EH (cell line): ENCODE data around the gene SETD1B.

Experiments used
- DNase-seq: peaks from one replicate; pipeline ENCODE4 v3.0.0-alpha.2; 2015; ENCODE audit warnings: low read depth

Gene SETD1B

DNA sequence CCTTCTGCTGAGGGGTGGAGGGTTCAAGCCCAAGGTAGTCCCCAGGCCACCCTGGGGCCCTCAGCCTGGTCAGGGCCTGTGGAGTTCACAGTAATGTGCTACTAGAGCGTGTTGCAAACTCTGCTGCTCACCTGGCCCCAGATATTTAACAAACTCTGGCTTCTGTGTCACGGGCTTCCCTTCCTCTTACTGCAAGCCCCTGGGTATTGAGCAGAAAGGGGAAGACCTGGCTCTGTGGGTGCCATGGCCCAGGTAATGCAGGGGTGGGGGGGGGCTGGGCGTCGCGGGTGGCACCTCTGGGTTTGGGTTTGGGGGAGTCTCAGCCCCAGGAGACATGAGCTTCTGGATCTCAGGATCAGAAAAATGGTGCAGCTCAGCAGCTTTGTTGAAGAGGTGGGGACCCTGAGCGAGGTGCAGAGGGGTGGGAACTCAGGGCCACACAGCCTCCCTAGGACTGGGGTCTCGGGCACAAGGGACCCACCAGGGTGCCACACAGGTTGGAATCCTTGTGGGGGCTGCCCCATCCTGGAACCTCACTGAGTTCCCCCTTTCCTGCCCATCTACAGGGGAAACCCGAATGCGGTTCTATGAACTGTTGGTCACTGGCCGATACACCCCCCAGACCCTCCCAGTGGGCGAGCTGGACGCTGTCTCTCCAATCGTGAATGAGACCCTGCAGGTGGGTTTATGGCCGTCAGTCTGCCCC, 4.0 kb downstream of the SETD1B start:
- DNase-seq, result no peak

DNA sequence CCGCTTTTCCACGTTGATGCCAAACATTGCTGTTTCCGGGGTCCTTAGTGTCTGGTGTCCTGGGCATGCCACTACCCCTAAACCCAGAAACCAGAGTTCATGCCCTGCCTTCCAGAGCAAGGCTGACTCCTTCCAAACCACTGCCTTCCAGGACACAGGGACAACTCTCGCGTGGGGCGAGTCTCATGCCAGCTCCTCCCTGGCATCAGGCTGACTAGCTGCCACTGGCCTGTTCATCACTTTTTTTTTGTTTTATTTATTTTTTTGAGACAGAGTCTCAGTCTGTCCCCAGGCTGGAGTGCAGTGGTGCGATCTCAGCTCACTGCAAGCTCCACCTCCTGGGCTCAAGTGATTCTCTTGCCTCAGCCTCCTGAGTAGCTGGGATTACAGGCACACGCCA, 4.8 kb downstream of the SETD1B start:
- DNase-seq, result no peak

DNA sequence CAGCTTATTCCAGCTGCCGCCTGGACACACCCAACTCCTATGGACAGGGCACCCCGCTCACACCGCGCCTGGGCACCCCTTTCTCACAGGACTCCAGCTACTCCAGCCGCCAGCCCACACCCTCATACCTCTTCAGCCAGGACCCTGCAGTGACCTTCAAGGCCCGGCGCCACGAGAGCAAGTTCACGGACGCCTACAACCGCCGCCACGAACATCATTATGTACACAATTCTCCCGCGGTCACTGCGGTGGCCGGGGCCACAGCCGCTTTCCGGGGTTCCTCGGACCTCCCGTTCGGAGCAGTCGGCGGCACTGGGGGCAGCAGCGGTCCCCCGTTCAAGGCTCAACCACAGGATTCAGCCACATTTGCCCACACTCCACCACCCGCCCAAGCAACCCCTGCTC, 5.9 kb downstream of the SETD1B start:
- DNase-seq, result no peak

DNA sequence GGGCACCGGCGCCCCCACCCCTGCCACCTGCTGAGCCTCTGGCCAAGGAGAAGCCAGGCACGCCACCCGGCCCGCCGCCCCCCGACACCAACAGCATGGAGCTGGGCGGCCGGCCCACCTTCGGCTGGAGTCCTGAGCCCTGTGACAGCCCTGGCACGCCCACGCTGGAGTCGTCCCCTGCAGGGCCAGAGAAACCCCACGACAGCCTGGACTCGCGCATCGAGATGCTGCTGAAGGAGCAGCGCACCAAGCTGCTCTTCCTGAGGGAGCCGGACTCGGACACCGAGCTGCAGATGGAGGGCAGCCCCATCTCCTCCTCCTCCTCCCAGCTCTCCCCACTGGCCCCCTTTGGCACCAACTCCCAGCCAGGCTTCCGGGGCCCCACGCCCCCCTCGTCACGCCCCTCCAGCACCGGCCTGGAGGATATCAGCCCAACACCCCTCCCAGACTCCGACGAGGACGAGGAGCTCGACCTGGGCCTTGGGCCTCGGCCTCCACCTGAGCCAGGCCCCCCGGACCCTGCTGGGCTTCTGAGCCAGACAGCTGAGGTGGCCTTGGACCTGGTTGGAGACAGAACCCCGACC, 6.5 kb downstream of the SETD1B start:
- DNase-seq, result no peak

DNA sequence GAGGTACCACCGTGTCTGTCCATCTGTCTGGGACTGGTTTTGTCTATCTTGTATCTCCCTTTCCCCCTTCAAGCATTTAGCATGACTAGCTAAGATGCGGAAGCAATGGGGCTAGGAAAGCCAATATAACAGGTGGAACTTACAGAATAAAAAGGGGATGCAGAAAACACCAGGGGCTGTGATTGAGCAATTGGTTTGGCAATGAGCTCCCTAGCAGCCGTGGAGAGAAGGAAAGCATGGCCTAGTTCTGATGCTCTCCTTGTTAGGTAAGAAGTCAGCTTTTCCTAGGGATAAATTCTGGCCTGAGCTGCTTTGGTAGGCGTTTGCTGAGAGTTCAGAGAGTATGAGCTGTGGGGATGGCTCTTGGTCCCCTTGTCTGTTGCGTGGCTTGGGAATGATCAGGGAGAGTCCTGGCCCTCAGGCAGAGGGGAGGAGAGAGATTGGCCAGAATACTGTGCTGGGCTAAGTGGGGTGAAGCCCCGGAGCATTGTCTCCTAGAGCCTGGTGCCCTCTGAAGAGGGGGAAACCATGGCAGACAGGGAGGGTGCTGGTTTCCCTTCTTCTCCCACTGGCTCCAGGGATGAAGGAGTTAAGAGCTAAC, 7.1 kb downstream of the SETD1B start:
- DNase-seq, result no peak

DNA sequence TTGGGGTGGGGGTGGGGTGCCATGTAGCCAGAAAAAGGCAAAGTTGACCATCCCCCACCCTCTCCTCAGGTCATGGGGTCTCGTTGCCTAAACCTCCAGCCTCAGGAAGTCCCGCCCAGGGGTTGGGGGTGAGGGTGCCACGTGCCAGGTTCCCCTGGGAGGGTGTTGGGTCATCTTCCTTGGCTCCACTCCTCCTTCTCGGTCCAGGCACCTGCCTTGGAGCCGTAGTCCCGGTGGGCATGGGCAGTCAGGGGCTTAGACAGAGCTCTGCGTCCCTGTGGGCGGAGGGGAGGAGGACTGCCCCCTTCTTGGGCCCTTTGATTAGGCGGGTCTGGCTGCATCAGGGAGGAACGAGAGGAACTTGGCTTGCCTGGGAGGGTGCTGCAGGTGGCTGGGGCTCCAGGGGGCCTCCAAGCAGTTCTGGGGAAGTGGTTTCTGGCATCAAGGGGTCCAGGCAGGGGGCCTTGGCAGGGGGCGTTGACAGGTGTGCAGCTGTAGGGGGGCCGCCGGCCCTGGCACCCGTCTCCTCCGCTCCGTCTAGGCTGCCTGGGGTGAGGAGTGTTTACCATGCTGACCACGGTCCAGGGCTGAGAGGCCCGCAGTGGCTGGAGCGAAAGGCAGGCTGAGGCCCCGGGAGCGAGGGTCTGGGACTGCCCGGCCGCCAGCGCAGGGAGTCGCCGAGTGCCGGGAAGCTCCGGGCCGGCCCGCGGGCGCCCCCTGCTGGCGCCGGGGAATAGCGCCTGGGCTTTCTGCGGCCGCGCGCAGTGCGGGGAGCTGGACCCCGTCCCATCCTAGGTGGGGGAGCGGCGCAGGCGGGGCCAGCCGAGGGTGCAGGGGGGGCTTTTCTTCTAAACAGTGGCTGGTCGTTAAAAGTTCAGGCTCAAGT, 7.9 kb downstream of the SETD1B start:
- peak; percentile 77 for DNase-seq

DNA sequence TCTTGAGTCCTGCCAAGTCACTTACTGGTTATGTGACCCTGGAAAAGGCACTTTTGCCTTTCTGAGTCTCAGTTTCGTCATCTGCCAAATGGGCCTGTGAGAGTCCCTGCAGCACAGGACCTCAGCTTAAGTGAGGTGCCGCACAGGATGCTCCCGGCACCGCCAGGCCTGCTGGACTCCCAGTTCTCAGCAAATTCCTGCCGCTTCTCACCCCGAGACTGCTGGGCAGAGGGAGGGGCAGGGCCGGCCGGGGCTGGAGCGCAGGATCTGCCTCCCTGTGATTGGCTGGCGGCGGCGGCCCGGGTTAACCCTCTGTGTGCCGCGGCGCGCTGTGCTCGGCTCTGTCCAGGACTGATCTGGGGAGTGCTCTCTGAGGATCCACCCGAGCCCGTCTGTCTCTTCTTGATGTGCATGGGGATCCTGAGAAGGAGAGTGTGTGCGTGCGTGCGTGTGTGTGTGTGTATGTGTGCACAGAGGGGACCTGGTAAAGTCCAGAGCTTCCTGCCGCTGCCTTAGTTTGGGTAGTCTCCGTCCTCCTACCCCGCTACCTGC, 8.6 kb downstream of the SETD1B start:
- DNase-seq, result peak; percentile 85

DNA sequence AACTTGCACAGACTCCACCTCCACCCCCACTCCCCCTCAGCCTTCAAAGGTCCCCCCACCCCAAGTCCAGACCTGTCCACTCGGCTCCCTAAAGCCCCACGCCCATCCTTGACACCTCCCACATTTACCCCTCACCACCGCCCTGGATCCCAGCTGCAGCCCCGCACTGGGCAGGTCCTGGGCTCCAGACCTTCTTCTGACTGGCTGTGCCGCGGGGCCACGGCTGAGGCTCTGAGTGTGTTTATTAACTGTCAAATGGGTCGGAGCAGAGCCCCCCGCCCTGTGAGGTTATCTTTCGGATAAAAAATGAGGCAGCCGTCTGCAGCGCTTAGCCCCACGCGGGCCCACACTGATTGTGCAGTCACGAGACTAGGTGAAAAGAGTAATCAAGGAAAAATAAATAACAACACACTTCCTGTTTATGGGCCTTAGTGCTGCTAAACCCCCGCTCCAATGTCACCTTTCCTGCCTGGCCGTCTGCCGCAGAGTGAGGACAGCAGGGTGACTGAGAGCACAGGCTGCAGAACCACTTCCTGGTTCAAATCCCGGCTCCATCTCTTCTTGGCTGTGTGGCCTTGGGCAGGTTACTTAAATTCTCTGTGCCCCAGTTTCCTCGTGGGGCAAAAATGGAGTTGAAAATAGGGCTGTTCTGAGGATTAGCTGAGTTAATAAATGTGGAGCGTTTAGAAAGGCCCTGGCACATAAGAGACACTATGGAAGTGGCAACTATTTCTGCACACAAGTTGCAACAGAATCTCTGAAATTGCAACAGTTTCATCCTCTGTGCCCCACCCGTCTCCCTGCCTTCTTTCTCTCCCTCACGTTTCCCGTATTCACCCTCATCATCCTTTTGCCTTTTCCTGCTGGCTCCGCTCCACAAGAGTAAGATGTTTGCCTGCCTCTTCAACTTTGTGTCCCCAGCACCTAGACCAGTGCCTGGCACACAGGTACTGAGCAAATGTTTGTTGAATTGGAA, 9.4 kb downstream of the SETD1B start:
- no peak for DNase-seq

DNA sequence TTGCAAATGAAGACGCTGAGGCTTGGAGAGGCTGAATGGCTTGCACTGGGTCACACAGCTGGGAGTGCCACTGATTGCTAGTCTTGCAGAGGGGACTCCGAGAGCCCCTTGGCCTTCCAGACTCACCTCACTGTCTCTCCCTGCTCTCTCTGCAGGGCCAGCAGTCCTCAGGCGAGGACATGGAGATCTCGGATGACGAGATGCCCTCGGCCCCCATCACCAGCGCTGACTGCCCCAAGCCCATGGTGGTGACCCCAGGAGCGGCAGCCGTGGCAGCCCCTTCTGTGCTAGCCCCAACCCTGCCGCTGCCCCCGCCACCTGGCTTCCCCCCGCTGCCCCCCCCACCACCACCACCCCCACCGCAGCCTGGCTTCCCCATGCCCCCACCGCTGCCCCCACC, 10.1 kb downstream of the SETD1B start:
- no peak for DNase-seq

DNA sequence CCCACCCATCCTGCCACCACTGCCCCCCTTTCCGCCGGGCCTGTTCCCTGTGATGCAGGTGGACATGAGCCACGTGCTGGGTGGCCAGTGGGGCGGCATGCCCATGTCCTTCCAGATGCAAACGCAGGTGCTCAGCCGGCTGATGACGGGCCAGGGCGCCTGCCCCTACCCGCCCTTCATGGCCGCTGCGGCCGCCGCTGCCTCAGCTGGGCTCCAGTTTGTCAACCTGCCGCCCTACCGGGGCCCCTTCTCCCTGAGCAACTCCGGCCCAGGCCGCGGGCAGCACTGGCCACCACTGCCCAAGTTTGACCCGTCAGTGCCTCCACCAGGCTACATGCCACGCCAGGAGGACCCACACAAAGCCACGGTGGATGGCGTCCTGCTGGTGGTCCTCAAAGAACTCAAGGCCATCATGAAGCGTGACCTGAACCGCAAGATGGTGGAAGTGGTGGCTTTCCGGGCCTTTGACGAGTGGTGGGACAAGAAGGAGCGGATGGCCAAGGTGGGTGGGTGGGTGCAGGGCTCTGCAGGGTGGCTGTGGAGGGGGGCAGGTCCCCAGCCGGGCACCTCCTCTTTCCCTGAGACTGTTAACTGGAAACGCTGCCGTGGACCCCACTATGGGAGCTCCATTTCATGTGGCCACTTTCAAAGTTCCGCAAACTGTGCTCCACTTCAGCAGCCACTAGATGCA, 10.8 kb downstream of the SETD1B start:
- no peak for DNase-seq

DNA sequence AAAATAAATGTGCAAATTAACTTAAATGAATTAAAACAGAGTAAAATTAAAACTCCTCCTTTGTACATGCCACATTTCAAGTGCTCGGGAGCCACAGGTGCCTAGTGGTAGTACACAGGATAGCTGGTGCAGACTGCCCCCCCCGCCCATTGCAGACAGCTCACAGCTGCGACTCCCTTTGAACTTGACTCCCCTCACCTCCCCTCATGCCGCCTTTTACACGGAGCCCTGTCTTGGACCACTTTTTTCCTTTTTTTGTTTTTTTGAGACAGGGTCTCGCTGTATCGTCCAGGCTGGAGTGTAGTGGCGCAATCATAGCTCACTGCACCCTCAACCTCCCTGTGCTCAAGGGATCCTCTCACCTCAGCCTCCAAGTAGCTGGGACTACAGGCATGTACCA, 11.5 kb downstream of the SETD1B start:
- no peak for DNase-seq

DNA sequence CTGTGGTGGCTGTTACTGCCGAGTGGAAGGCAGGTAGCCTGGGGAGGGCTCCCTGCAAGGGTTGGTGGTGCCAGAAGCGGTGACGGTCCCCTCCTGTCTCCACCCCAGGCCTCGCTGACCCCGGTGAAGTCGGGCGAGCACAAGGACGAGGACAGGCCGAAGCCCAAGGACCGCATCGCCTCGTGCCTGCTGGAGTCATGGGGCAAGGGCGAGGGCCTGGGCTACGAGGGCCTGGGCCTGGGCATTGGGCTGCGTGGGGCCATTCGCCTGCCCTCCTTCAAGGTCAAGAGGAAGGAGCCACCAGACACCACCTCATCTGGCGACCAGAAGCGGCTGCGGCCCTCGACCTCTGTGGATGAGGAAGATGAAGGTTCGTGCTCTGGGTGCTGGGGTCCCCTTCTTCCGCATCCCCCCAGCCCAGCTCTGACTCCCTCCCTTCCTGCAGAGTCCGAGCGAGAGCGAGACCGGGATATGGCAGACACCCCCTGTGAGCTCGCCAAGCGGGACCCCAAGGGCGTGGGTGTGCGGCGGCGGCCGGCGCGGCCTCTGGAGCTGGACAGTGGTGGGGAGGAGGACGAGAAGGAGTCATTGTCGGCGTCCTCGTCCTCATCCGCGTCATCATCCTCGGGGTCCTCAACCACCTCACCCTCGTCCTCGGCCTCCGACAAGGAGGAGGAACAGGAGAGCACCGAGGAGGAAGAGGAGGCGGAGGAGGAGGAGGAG, 13.3 kb downstream of the SETD1B start:
- no peak for DNase-seq

DNA sequence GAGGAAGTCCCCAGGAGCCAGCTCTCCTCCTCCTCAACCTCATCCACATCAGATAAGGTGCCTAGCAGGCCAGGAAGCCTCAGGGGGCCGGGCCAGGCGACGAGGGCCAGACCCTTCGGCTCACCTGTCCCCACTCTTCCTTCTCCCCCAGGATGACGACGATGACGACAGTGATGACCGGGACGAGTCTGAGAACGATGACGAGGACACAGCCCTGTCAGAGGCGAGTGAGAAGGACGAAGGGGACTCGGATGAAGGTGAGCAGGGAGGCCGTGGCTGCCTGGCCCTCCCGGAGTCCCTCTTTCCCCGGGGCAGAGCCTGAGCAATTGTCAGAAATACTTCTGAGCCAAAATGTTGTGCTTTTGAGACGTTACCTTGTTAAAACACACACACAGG, 13.8 kb downstream of the SETD1B start:
- no peak for DNase-seq

DNA sequence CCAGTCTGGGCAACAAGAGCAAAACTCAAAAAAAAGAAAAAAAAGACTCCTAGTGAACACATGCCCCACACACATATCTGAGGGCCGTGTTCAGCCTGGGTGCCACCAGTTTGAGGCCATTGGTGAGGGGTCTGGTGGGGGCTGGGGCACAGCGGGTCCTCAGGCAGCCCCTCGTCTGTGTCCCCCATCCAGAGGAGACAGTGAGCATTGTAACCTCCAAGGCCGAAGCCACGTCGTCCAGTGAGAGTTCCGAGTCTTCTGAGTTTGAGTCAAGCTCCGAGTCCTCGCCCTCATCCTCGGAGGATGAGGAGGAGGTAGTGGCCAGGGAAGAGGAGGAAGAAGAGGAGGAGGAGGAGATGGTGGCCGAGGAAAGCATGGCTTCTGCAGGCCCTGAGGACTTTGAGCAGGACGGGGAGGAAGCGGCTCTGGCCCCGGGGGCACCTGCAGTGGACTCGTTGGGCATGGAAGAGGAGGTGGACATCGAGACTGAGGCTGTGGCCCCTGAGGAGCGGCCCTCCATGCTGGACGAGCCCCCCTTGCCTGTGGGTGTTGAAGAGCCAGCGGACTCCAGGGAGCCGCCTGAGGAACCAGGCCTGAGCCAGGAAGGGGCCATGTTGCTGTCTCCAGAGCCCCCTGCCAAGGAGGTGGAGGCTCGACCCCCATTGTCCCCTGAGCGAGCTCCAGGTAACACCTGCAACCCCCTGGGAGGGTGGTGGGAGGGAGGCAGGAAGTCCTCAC, 15.6 kb downstream of the SETD1B start:
- DNase-seq, result no peak

DNA sequence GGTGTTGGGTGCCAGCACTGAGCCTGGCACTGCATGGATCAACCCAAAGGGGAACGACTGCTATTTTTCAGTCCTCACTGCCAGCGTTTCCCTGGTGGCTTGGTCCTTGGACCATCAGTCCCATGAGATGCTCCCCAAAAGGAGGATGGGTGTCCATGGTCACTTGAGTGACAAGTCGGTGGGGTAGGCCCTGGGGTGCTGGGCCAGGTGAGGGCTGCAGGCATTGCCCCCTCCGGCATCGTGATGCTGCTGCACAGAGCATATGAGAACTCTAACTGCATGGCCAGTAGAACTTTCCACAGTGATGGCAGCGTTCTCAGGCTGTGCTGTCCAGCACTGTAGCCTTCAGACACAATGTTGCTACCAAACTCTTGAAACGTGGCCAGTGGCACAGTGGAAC, 16.2 kb downstream of the SETD1B start:
- DNase-seq, result no peak

DNA sequence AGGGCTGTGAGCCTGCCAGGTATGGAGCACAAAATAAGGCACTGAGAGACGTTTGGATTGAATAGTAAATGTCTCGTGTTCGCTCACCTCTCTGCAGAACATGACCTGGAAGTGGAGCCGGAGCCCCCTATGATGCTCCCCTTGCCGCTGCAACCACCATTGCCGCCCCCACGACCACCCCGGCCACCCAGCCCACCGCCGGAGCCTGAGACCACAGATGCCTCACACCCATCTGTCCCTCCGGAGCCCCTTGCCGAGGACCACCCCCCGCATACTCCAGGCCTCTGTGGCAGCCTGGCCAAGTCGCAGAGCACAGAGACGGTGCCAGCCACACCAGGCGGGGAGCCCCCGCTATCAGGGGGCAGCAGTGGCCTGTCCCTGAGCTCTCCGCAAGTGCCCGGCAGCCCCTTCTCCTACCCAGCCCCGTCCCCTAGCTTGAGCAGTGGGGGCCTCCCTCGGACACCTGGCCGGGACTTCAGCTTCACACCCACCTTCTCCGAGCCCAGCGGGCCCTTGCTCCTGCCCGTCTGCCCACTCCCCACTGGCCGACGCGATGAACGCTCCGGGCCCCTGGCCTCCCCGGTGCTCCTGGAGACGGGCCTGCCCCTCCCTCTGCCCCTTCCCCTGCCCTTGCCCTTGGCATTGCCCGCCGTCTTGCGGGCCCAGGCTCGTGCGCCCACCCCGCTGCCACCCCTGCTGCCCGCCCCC, 18.7 kb downstream of the SETD1B start:
- DNase-seq, result no peak

DNA sequence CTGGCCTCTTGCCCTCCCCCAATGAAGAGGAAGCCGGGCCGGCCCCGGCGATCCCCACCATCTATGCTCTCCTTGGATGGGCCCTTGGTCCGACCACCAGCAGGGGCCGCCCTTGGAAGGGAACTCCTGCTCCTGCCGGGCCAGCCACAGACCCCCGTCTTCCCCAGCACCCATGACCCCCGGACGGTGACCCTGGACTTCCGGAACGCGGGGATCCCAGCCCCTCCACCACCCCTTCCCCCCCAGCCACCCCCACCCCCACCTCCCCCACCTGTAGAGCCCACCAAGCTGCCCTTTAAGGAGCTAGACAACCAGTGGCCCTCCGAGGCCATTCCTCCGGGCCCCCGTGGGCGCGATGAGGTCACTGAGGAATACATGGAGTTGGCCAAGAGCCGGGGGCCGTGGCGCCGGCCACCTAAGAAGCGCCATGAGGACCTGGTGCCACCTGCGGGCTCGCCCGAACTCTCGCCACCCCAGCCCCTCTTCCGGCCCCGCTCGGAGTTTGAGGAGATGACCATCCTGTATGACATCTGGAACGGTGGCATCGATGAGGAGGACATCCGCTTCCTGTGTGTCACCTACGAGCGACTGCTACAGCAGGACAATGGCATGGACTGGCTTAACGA, 19.4 kb downstream of the SETD1B start:
- no peak for DNase-seq

DNA sequence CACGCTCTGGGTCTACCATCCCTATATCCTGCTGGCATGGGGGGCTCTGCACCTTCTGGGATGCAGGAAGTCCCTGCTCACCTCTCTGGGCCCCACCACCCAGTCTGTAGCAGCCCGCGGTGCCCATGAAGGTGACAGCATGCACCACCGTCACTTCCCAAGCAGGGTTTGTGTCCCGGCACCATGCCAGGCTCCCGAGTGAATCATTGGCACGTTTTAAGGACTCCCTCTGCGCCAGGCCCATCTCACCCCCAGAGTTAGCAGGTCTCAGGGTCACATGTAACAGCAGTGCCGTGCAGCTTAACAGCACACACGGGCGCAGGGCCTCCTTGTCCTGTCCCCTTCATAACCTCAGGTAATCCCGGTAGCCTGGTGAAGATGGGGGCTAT, 19.9 kb downstream of the SETD1B start:
- no peak for DNase-seq
